Measurements from ENCODE around the gene MAP4K3.
A peak's percentile ranks its signal among the peaks of the same experiment; 100 is the strongest.

MAP4K3 gene

DNA sequence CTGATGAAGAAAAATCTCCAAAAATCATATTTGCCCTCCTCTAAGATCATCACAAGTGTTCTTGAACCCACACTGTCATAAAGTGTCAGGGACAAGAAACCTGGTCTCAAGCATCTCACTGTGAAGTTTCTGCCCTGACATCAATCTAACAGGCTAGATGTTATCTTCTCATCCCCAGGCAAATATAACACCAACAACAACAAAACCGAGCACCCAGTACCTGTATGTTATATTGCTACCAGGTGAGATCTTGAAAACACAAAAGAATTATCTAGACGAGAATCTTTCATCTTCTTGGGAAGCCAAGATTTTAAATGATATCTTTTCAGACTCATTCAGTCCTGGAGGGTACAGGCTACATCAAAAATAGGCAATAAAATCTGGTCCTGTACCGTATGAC, 8.8 kb upstream of the MAP4K3 start:
- DNase-seq (ENCODE audit: low read depth in 2 of 2), result no peak

GRCh38 chr2:39443009-39443408, 5.9 kb upstream of the MAP4K3 start:
- no peak for DNase-seq (ENCODE audit: low read depth in 2 of 2)

GRCh38 chr2:39437522-39438296, 624 bp upstream of the MAP4K3 start:
- DNase-seq (ENCODE audit: low read depth in 2 of 2), result peak in 1 of 2 donors; percentile 19

GRCh38 chr2:39435741-39436591, 1.1 kb downstream of the MAP4K3 start:
- DNase-seq (ENCODE audit: low read depth in 2 of 2), result no peak

DNA sequence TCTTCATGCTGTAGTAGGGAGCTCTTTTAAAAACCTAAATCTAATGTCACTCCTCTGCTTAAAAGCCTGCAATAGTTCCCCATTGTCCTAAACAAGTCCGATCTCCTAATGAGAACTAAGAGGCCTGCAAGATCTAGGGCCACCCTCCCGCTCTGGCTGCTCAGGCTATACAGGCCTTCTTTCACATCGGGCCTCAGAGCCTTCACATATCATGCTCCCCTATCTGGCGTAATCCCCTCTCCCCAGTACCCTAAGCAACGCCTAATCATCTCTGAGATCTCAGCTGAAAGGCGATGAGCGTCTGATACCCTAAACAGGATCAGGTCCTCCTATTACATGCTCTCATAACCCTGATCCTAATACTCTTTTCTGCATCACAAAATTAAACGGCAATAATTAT, 1.9 kb downstream of the MAP4K3 start:
- no peak for DNase-seq (ENCODE audit: low read depth in 2 of 2)

DNA sequence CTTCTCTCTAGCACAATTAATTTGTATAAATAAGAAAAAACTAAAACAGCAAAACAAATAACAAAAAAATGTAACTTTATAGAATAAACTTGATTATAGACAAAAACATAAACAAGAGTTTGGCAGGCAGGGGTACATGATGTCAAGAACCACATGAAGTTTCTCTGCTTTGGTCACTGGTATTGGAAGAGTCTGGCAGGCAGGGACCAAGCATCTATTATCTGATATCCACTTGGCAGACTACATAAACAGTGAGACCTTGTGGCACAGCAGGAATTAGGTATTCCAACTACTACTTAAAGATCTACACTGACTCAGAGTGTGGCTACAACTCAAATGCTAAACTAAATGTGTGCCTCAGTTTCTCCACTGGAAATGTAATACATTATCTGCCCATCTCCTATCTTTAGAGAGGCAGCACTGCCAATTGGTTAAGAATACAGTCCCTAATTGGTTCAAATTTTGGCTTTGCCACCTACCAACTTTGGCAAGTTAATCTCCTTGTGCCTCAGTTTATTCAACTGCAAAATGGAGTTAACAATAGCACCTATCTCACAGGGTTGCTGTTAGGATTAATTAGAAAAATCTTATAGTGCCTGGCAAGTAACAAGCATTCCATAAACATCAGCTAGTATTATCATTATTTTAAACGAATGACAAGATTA, 2.7 kb downstream of the MAP4K3 start:
- no peak for DNase-seq (ENCODE audit: low read depth in 2 of 2)

- DNase-seq (ENCODE audit: low read depth in 2 of 2), result no peak
Measured at GRCh38 chr2:39433586-39434195, 3.4 kb downstream of the MAP4K3 start.

GRCh38 chr2:39432701-39433100, 4.4 kb downstream of the MAP4K3 start:
- DNase-seq (ENCODE audit: low read depth in 2 of 2), result no peak

- DNase-seq (ENCODE audit: low read depth in 2 of 2), result no peak
Measured at GRCh38 chr2:39431592-39432316, 5.3 kb downstream of the MAP4K3 start.

- no peak for DNase-seq (ENCODE audit: low read depth in 2 of 2)
Measured at GRCh38 chr2:39429746-39430145, 7.3 kb downstream of the MAP4K3 start.

- DNase-seq (ENCODE audit: low read depth in 2 of 2), result no peak
Measured at GRCh38 chr2:39424951-39425350, 12.1 kb downstream of the MAP4K3 start.

DNA sequence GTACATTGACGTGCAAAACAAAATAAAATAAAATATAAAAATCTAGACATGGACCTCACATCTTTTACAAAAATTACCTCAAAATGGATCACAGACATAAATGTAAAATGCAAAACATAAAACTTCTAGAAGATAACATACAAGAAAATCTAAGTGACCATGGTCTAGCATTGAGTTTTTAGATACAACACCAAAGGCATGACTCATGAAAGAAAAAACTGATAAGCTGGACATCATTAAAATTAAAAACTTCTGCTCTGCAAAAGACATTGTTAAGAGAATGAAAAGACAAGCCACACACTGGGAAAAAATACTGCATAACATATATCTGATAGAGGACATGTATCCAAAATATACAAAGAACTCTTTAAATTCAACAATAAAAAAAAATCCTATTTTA, 14.4 kb downstream of the MAP4K3 start:
- DNase-seq (ENCODE audit: low read depth in 2 of 2), result no peak

GRCh38 chr2:39421354-39421753, 15.7 kb downstream of the MAP4K3 start:
- no peak for DNase-seq (ENCODE audit: low read depth in 2 of 2)

DNA sequence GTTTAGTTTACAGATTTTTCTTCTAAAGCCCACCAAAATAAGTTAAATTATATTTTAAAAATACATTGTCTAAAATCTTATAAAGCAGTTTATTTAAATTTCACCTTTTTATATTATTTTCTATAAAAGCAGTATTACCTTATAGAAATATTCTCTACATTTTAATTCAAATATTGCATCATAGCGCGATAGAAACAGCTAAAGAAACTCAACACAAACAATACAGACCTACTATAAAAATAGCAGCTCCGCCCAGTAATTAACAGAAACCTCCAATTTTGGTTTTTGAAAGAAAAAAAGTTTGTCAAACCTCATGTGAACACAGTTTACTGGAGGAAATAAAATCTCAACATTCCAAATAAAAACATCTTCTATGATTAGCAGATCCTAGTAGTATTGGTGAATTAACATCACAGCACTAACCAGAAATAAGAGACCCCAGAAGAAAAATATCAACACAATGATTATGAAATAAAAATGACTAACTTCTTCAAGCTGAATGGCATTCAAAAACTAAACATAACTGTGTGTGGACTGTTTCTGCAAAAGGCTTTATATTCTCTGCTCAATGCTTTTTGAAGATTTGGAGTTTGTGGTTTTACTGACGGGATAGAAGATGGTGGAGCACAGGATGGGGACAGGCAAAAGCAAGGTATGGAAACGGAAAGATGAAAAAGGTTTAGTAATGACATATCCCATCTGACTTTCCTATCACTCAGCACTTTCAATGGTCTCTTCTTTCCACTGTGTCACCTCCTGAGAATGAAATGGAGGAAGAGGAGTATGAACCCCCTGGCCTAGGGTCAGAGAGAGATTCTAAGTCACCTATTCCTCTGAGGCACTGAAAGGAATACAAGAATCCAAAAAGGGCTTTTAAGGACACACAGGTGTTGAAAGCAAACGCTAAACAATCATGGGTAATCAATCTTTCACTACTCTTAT, 17.5 kb downstream of the MAP4K3 start:
- DNase-seq (ENCODE audit: low read depth in 2 of 2), result no peak

DNA sequence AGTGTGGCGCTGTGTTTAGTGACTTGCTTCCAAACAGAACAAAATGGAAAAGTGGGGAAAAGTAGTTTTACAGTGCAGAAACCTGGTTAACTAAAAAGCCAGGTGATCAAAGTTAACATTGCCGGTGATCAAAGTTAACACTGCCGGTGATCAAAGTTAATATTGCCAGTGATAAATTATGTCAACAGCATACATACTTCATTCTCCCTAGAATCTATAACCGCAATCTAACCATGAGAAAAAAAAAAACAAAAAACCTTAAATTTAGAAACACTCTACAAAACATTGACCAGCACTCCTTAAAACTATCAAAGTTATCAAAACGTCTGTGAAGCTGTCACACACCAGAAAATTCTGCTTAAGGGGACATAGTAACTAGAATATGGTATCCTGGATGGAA, 18.6 kb downstream of the MAP4K3 start:
- DNase-seq (ENCODE audit: low read depth in 2 of 2), result no peak

GRCh38 chr2:39416140-39416539, 20.9 kb downstream of the MAP4K3 start:
- no peak for DNase-seq (ENCODE audit: low read depth in 2 of 2)

DNA sequence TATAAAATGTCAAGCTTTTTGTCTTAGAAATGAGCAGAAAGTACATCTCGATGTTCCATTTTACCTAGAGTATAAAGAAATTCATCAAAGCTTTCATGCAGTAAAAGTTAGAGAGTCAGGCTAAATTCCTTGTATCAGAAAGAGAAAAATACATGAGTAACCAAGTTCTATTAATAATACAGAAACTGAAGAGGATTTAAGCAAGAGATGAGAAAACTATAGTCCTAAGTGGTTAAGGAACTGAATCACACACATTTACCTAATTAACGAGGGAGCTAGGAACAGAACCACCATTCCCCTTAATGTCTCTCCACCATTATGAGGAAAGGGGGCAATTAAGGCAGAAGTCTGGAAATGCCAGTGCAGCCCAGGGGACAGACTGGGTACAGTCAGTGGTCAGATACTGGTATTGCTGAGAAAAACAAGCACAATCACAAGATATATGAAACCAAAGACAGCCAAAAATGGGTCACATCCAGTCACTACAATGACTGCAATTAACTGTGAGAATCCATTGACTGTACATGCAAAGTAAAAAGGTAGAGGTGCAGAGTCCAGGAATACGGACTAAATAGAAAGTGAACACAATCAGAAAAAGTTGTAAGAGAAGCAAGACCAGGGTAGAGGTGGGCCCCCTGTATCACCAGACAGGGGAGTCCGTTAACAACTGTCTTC, 23.9 kb downstream of the MAP4K3 start:
- DNase-seq (ENCODE audit: low read depth in 2 of 2), result no peak

DNA sequence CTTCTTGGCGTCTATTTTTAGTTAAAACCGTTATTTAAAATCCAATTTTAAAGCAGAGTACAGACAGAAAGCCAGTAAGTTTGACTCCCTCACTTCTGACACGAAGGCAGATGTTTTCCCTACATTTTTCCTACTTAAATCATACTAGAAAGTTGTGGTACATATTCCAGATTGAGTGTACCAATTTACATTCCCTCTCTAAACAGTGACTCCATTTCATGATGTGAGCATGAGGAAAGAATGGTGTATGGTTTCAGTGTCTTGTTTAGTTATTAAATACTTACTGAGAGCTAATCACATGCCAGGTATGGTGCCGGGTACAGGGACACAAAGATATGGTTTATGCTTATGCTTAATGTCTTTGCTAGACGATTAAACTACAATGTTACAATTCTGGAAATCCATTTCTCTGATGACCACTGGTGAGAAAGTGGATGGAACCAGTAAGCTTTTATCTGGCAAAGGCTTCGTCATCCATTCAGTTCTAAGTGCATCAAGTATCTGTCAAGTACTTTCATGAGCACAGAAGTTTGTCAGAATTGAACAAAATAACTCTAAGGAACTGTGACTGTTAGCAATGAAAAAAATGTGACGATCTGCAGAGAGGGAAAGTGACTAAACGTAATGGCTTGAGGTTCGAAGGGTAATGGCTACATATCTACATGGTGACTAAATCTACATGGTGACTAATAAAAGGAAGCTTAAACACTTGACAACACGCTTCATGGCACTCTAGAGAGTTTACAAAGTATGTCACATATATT, 25.7 kb downstream of the MAP4K3 start:
- no peak for DNase-seq (ENCODE audit: low read depth in 2 of 2)

All from stimulated activated CD8-positive, alpha-beta memory T cell treated with anti-CD3 and anti-CD28 coated beads, Interleukin-15, amount 100 ng/mL, for 48 hours (primary cell).